GM18870 (cell line): Measurements from ENCODE around the gene KIF26A.
"Not testable (repeated sequence)": the region's sequence is repeated elsewhere in the genome, so short reads cannot be mapped to it uniquely, and the experiment has no call there.

Experiments used
- ATAC-seq: cut with Tn5 transposase; IDR thresholded peaks from one replicate; pipeline ENCODE4 v1.9.1; 2021; ENCODE audit warnings: moderate library complexity; ENCODE audit not compliant: unreplicated experiment

The KIF26A gene

DNA sequence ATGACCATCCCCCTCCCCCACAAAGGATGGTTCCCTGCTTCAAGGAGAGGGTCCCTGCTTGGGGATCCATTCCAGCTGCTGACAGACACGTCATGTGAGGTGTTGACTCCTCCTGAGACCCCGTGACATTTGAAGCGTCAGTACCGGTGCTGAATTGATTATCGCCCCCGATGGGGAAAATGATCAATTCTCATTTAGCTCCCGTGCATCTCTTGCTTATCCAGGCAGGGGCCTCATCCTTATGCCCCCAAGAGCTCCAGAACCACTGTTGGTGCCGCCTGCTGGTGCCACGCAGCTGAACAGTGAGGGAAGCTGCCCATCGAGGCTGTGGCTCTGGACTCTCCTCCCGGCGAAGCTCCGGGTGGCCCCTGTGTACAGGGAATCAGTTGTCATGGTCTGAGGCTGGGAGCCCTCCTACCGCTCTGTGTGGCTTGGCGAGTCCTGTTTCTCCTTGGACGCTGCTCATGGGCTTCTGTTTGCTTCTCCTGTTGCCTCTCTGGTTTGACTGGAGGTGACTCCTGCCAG lies 4.6 kb downstream of the KIF26A start:
- ATAC-seq: no peak

GRCh38 chr14:104143521-104144452 lies 5.4 kb downstream of the KIF26A start:
- no peak for ATAC-seq

- ATAC-seq: no peak
Observed at GRCh38 chr14:104144453-104144790, 6.0 kb downstream of the KIF26A start.

GRCh38 chr14:104144911-104145825 lies 6.8 kb downstream of the KIF26A start:
- ATAC-seq: no peak

DNA sequence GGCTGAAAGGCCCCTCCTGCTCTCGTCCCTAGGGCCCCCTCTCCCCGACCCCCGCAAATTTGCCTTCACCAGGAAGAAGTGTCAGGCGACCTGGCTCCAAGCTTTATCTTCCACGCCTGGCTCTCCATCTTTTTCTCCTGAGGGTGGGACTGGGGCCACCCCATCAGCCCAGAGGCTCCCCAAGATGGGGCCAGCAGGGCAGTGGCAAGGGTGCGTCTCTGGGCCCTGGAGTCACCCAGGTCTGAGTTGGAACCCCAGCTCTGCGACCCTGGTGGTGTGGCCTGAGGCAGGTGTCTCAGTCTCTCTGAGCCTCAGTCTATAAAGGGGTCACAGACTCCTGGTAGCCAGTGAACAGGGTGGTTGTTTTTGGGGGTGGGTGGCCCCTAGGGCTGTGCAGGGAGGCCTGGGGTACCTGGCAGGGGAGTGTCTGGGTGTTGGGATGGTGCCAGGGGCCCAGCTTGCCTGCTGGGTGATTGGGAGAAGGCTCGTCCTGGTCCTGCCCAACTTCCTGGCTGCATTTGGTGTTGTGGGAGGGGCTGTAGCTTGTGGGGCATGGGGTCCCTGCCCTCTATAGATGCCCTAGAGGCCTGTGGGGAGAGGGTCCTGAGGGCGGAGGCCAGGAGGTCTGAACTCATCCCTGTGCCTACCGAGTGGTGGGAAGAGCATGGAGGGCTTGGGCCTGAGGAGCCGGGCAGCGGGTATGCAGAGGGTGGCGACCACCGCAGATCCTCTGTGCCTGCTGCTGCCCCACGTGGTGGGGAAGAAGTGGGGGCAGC lies 7.6 kb downstream of the KIF26A start:
- ATAC-seq: no peak

GRCh38 chr14:104146651-104147345 lies 8.4 kb downstream of the KIF26A start:
- ATAC-seq: no peak

DNA sequence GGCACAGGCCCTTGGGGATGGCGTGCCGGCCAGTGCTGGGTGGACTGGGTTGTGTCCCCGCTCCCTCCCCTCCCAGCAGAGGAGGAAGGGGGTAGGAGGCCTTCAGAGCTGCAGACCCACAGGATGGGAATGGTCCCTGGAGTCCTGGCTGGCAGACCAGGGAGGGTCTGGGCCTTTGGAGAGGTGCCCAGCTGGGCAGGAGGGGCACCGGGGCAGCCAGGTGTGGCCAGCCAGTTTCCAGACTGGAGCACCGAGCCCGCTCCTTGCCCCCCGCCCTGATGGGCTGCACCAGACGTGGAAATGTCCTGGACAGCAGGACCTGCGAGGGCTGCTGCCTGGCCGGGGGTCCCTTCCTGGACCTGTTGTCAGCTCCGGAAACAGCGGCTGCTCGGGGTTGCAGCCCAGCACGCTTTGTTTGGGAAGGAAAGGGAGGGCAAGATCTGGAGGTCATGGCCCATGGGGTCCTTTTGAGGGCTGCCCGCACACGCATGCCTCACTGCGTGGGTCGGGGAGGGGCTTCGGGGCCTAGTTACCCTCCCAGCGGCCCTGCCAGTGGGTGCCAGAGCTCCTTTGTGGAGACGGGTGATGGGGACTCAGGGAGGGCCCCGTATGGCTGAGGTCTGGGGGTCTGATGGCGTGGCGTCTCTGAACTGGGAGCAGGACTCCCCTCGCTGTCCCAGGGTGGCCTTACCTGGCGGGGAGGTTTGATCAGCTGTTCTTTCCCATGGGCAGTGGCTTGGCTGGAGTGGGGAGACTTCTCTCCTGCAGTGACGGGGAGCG lies 9.1 kb downstream of the KIF26A start:
- ATAC-seq: no peak

- ATAC-seq: no peak
Observed at GRCh38 chr14:104148433-104149277, 10.3 kb downstream of the KIF26A start.

DNA sequence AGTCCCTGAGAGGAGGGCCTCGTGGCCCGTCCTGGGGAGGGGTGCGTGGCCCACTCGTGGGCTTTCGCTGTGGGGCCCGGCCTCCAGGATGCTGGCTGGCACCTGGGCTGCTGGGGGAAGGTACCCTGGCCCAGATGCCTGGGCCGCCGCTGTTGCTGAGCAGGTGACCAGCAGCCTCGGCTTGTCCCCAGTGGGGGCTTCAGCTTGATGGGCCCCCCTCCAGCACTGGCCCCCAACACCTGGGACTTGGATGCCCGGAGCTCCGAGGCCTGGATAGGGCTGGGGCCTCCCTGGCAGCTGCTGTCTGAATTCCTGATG lies 10.8 kb downstream of the KIF26A start:
- ATAC-seq: no peak

GRCh38 chr14:104149617-104150135 lies 11.3 kb downstream of the KIF26A start:
- ATAC-seq: no peak

GRCh38 chr14:104150136-104151025 lies 12.0 kb downstream of the KIF26A start:
- no peak for ATAC-seq

- no peak for ATAC-seq
Observed at GRCh38 chr14:104151026-104151381, 12.6 kb downstream of the KIF26A start.

DNA sequence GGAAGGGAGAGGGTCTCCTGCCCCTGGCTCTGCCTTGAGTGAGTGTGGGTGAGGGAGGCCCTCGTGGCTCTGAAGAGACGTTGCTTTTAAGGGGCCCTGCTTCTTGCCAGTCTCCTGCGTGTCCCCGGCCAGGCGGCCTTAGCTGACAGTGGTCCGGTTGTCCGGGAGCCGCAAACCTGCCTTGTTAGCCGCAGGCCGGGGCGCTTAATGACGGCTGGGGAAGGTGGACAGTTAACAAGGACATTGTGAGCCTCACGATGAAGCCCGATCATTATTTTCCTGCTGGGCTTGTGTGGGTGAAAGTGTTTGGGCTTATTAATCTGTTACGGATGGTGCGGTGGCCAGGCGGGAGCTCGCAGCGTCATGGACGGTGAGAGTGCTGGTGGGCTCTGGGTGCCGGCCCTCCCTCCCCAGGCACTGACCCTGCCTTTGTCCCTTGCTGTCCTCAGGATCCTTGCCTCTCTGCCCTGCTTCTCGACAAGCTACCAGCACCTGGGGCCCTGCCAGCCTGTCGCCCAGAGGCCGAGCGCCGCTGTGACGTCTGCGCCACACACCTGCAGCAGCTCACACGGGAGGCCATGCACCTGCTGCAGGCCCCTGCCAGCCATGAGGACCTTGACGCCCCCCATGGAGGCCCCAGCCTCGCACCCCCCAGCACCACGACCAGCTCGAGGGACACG lies 13.3 kb downstream of the KIF26A start:
- no peak for ATAC-seq

GRCh38 chr14:104152246-104152575 lies 13.8 kb downstream of the KIF26A start:
- ATAC-seq: no peak

GRCh38 chr14:104152686-104153393 lies 14.5 kb downstream of the KIF26A start:
- no peak for ATAC-seq

DNA sequence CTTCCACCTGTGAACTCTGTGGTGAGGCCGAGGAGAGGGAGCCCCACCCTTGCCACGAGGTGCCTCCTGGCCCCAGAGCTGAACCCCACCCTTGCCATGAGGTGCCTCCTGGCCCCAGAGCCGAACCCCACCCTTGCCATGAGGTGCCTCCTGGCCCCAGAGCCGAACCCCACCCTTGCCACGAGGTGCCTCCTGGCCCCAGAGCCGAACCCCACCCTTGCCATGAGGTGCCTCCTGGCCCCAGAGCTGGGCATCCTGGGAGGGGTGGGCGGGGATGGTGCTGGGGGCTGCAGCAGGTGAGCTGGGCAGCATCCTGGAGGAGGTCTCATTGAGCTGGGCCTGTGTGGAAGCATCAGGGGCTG lies 15.0 kb downstream of the KIF26A start:
- not testable (repeated sequence) for ATAC-seq

DNA sequence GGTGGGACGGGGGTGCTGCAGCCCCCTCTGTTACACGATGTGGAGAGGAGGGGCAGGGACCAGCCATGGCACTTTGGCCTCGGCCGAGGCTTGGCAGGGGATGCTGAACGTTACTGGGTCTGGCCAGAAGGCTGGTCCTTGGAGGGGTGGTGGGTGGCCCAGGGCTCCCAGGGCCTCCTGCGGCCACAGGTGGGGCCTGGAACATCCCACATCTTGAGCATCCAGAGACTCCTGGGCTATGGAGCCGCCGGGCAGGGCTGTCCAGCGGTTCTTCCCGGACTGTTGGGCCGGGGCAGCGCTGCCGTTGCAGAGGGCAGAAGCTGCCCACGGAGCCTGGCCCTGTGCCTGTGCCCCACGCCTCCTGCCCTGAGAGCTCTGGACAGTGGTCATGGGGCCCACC lies 15.9 kb downstream of the KIF26A start:
- ATAC-seq: no peak
